K562 (cell line): Measurements from ENCODE around the gene TSPYL6. TPM values are rescaled to one million over a fixed set of nuclear protein-coding genes. Genes with fewer than 3 reads are reported as not detected.

Source experiments
- ARID4B ChIP-seq: sonication (generic); formaldehyde crosslinking; IDR thresholded peaks from 2 replicates; pipeline ENCODE4 v1.8.0; 2022; ENCODE audit warnings: mild to moderate bottlenecking, missing genetic modification reagents
- ARNT ChIP-seq, 2 experiments: fragments of 450-650 bp; IDR thresholded peaks; 2 replicates each; pipeline ENCODE4 v1.6.1; 2016; ENCODE audit warnings: mild to moderate bottlenecking in 1 of 2
- ATF4 ChIP-seq: fragments of 450-650 bp; formaldehyde crosslinking; IDR thresholded peaks from 2 replicates; pipeline ENCODE4 v1.4.0; 2022; ENCODE audit warnings: mild to moderate bottlenecking, moderate library complexity
- ATF7 ChIP-seq: fragments of 450-650 bp; IDR thresholded peaks from 2 replicates; pipeline ENCODE4 v1.7.1; 2014; ENCODE audit warnings: mild to moderate bottlenecking, moderate library complexity
- EGR1 ChIP-seq: fragments of 450-650 bp; conservative IDR thresholded peaks from 2 replicates; pipeline ENCODE4 v1.6.1; 2017; ENCODE audit warnings: mild to moderate bottlenecking
- HMGXB4 ChIP-seq: sonication (generic); formaldehyde crosslinking; IDR thresholded peaks from 2 replicates; pipeline ENCODE4 v1.8.1; 2023; ENCODE audit warnings: mild to moderate bottlenecking, missing genetic modification reagents
- LCOR ChIP-seq: sonication (generic); formaldehyde crosslinking; IDR thresholded peaks from 2 replicates; pipeline ENCODE4 v1.8.0; 2022; ENCODE audit warnings: mild to moderate bottlenecking, missing genetic modification reagents
- MTA3 ChIP-seq: fragments of 450-650 bp; formaldehyde crosslinking; IDR thresholded peaks from 2 replicates; pipeline ENCODE4 v1.6.1; 2017; ENCODE audit warnings: mild to moderate bottlenecking, borderline replicate concordance
- NEUROD1 ChIP-seq: fragments of 150-350 bp; IDR thresholded peaks from 2 replicates; pipeline ENCODE4 v1.6.1; 2014; ENCODE audit warnings: borderline replicate concordance, low read length, low read depth; ENCODE audit not compliant: partially characterized antibody
- ZNF277 ChIP-seq: fragments of 250-450 bp; sonication (Bioruptor Pico); IDR thresholded peaks from 2 replicates; pipeline ENCODE4 v1.8.0; 2022; ENCODE audit warnings: inconsistent platforms, mild to moderate bottlenecking, moderate library complexity, borderline replicate concordance
- polyA plus RNA-seq, 8 experiments: library from polyadenylated mRNA; depleted of rRNA in 4 of 8; stranded (reverse) in 5 of 8; unstranded in 3 of 8; fragments of >200 nt; fragmentation: Nextera tagmentation in 2 of 8; fragmentation: Illumina TruSeq in 1 of 8; extraction: Ambion mirVana in 2 of 8; extraction: Trizol in 1 of 8; gene quantifications; 2 replicates each; pipeline versions ENCODE4 v1.2.1 to v1.2.3, GENCODE V29; 2011 to 2014; ENCODE audit warnings: inconsistent platforms in 1 of 8, missing spikeins in 1 of 8
- total RNA-seq, 7 experiments: library from RNA; depleted of rRNA in 6 of 7; stranded (reverse); fragments of >200 nt in 6 of 7; fragmentation: Illumina TruSeq in 2 of 7; extraction: Trizol in 2 of 7; gene quantifications; 2 replicates each; pipeline versions ENCODE4 v1.2.1 to v1.2.3, GENCODE V29; 2011 to 2021; ENCODE audit warnings: low replicate concordance in 1 of 7

The TSPYL6 gene
- total and polyA plus RNA-seq, 9 of the 15 experiments (the other 6 are each of a cell fraction or from before 2014, with no cell fraction given): 1.5 to 10.1 (median 7.6) TPM

- TF ChIP-seq ARID4B (CRISPR knock-in tag) (peak; percentile 34; the same call in 1 of the 2 replicates), MTA3 (no peak), ATF7 (peak; percentile 91), LCOR (0 out of 2 replicates have a peak, but pooled peaks have one; percentile 21), ARNT (IDR thresholded peaks at IDR 0.05) (no peak), HMGXB4 (no peak), EGR1 (no peak), ZNF277 (CRISPR knock-in tag) (no peak), NEUROD1 (no peak), ATF4 (CRISPR knock-in tag) (no peak)
These were observed 569 bp downstream of the TSPYL6 start (continued) for GRCh38 chr2:54255230-54256090.
